HG02885 (cell line): ENCODE data around the gene MRPL50.

ENCODE experiments used
- ATAC-seq: cut with Tn5 transposase; IDR thresholded peaks from one replicate; pipeline ENCODE4 v1.9.1; 2021; ENCODE audit warnings: mild to moderate bottlenecking; ENCODE audit not compliant: unreplicated experiment, poor library complexity

MRPL50 gene

GRCh38 chr9:101381118-101381517, 17.3 kb downstream of the MRPL50 start:
- no peak for ATAC-seq

GRCh38 chr9:101380295-101380694, 18.1 kb downstream of the MRPL50 start:
- ATAC-seq, result no peak

GRCh38 chr9:101376111-101376848, 22.1 kb downstream of the MRPL50 start:
- no peak for ATAC-seq

GRCh38 chr9:101375546-101375945, 22.9 kb downstream of the MRPL50 start:
- ATAC-seq, result no peak

GRCh38 chr9:101372327-101373118, 25.9 kb downstream of the MRPL50 start:
- no peak for ATAC-seq

GRCh38 chr9:101371813-101372212, 26.6 kb downstream of the MRPL50 start:
- ATAC-seq, result no peak

GRCh38 chr9:101369884-101370531, 28.4 kb downstream of the MRPL50 start:
- ATAC-seq, result no peak

- ATAC-seq, result no peak
Observed at GRCh38 chr9:101369286-101369685, 29.1 kb downstream of the MRPL50 start.

GRCh38 chr9:101367323-101367722, 31.1 kb downstream of the MRPL50 start:
- no peak for ATAC-seq

- no peak for ATAC-seq
Observed at GRCh38 chr9:101366038-101366756, 32.2 kb downstream of the MRPL50 start.

- no peak for ATAC-seq
Observed at GRCh38 chr9:101365181-101365580, 33.2 kb downstream of the MRPL50 start.

- ATAC-seq, result no peak
Observed at GRCh38 chr9:101362450-101362849, 36.0 kb downstream of the MRPL50 start.

GRCh38 chr9:101360647-101361046, 37.8 kb downstream of the MRPL50 start:
- ATAC-seq, result no peak

- ATAC-seq, result no peak
Observed at GRCh38 chr9:101359679-101360078, 38.7 kb downstream of the MRPL50 start.

GRCh38 chr9:101356619-101357018, 41.8 kb downstream of the MRPL50 start:
- no peak for ATAC-seq

GRCh38 chr9:101354765-101355708, 43.4 kb downstream of the MRPL50 start:
- ATAC-seq, result no peak

GRCh38 chr9:101354143-101354764, 44.2 kb downstream of the MRPL50 start:
- ATAC-seq, result no peak

GRCh38 chr9:101353683-101354082, 44.7 kb downstream of the MRPL50 start:
- ATAC-seq, result no peak

- no peak for ATAC-seq
Observed at GRCh38 chr9:101352892-101353463, 45.4 kb downstream of the MRPL50 start.
